H1 (cell line): ENCODE results near the gene SUSD6. TPM values are rescaled to one million over a fixed set of nuclear protein-coding genes. Genes with fewer than 3 reads are reported as not detected.

Experiments used
- CTCF ChIA-PET: fragments of 300-600 bp; sonication (Branson Sonifier 250); formaldehyde crosslinking; loops from one replicate; lab custom pipeline; 2021; ENCODE audit not compliant: partially characterized antibody; lab: Charles Lee
- POLR2A ChIA-PET: fragments of 300-600 bp; sonication (Branson Sonifier 250); formaldehyde crosslinking; loops from one replicate; lab custom pipeline; 2021; ENCODE audit warnings: inconsistent platforms; ENCODE audit not compliant: partially characterized antibody; lab: Charles Lee
- DNase-seq, 2 experiments: peaks; one replicate each; pipeline versions ENCODE4 v3.0.0 to v3.0.0-alpha.2; 2010 to 2022; ENCODE audit warnings: low spot score in 2 of 2, low read depth in 1 of 2, mixed read lengths in 1 of 2
- FAIRE-seq: peaks from 2 replicates; lab custom pipeline; 2011; peaks lifted over from hg19 to GRCh38; lab: Jason Lieb, UNC
- H2AFZ ChIP-seq: 2 replicates; pipeline ENCODE4 v1.8.1; 2012; ENCODE audit warnings: low read length, inconsistent platforms
- H2AK5ac ChIP-seq: 2 replicates; pipeline ENCODE4 v1.6.1; 2013; ENCODE audit warnings: low read depth, low read length
- H2BK120ac ChIP-seq: replicated peaks from 2 replicates; pipeline ENCODE3; 2013; ENCODE audit warnings: low read depth, low read length, inconsistent platforms
- H2BK12ac ChIP-seq: 2 replicates; pipeline ENCODE4 v1.6.1; 2013; ENCODE audit warnings: low read depth, low read length
- H2BK15ac ChIP-seq: 2 replicates; pipeline ENCODE4 v1.6.1; 2013; ENCODE audit warnings: low read length
- H2BK20ac ChIP-seq: 2 replicates; pipeline ENCODE4 v1.6.1; 2013; ENCODE audit warnings: low read length
- H2BK5ac ChIP-seq: 2 replicates; pipeline ENCODE4 v1.6.1; 2013; ENCODE audit warnings: low read depth, low read length
- H3K14ac ChIP-seq: 2 replicates; pipeline ENCODE4 v1.6.1; 2013; ENCODE audit warnings: inconsistent platforms; ENCODE audit not compliant: insufficient read length
- H3K18ac ChIP-seq: 2 replicates; pipeline ENCODE4 v1.6.1; 2013; ENCODE audit warnings: low read length; ENCODE audit errors: extremely low read depth
- H3K23ac ChIP-seq: 2 replicates; pipeline ENCODE4 v1.6.1; 2013; ENCODE audit warnings: inconsistent platforms; ENCODE audit not compliant: insufficient read length
- H3K23me2 ChIP-seq: 2 replicates; pipeline ENCODE4 v1.6.1; 2013; ENCODE audit warnings: low read depth, low read length
- H3K27ac ChIP-seq: 2 replicates; pipeline ENCODE4 v1.6.1; 2011; ENCODE audit warnings: low read depth, low read length, inconsistent platforms
- H3K27me3 ChIP-seq, 4 experiments: replicated peaks in 1 of 4; 1 replicate in 1 of 4; 2 replicates in 3 of 4; pipeline versions ENCODE4 v1.6.1 to v1.8.1; 2011 to 2013; ENCODE audit warnings: low read length in 3 of 4, mild to moderate bottlenecking in 3 of 4, inconsistent platforms in 2 of 4, mixed read lengths in 2 of 4, moderate library complexity in 1 of 4; ENCODE audit not compliant: control insufficient read depth in 3 of 4, insufficient read depth in 3 of 4; ENCODE audit errors: extremely low read depth in 1 of 4
- H3K36me3 ChIP-seq, 4 experiments: 2 replicates each; pipeline versions ENCODE4 v1.6.1 to v1.8.1; 2011 to 2013; ENCODE audit warnings: mild to moderate bottlenecking in 4 of 4, low read length in 3 of 4, moderate library complexity in 2 of 4, control low read depth in 1 of 4, inconsistent platforms in 1 of 4; ENCODE audit not compliant: insufficient read depth in 4 of 4, control insufficient read depth in 2 of 4
- H3K4ac ChIP-seq: replicated peaks from 2 replicates; pipeline ENCODE3; 2013; ENCODE audit warnings: low read length, low read depth, mixed read lengths, inconsistent platforms; ENCODE audit not compliant: insufficient read length
- H3K4me1 ChIP-seq, 4 experiments: replicated peaks in 1 of 4; 1 replicate in 1 of 4; 2 replicates in 3 of 4; pipeline versions ENCODE4 v1.6.1 to v1.8.1; 2011 to 2013; ENCODE audit warnings: low read length in 3 of 4, inconsistent platforms in 2 of 4, mixed read lengths in 1 of 4; ENCODE audit not compliant: insufficient read depth in 4 of 4, control insufficient read depth in 3 of 4
- H3K4me2 ChIP-seq, 2 experiments: 2 replicates each; pipeline versions ENCODE4 v1.6.1 to v1.8.1; 2011 to 2013; ENCODE audit warnings: low read depth in 2 of 2, low read length in 2 of 2, control low read depth in 1 of 2, inconsistent platforms in 1 of 2, mild to moderate bottlenecking in 1 of 2; ENCODE audit not compliant: insufficient read depth in 1 of 2
- H3K4me3 ChIP-seq, 4 experiments: fragments of 200-600, 300-600 bp in 1 of 4; sonication (generic), shearing (Covaris generic), sonication (Bioruptor Twin) in 1 of 4; 2 replicates each; pipeline versions ENCODE4 v1.5.1 to v1.8.1; 2011 to 2016; ENCODE audit warnings: low read length in 4 of 4, low read depth in 3 of 4, control low read depth in 2 of 4, inconsistent platforms in 2 of 4, mild to moderate bottlenecking in 2 of 4, mixed read lengths in 1 of 4, moderate library complexity in 1 of 4; ENCODE audit not compliant: insufficient read depth in 2 of 4; ENCODE audit errors: extremely low read depth in 1 of 4
- H3K56ac ChIP-seq: replicated peaks from 2 replicates; pipeline ENCODE3; 2013; ENCODE audit warnings: low read depth, mild to moderate bottlenecking, mixed read lengths, low read length, inconsistent platforms; ENCODE audit not compliant: insufficient read length
- H3K79me1 ChIP-seq: 2 replicates; pipeline ENCODE4 v1.6.1; 2013; ENCODE audit warnings: low read depth, low read length, control low read depth
- H3K79me2 ChIP-seq, 2 experiments: 2 replicates each; pipeline versions ENCODE4 v1.6.1 to v1.8.1; 2012 to 2013; ENCODE audit warnings: low read length in 2 of 2, mild to moderate bottlenecking in 2 of 2, inconsistent platforms in 1 of 2; ENCODE audit not compliant: insufficient read depth in 2 of 2, control insufficient read depth in 1 of 2
- H3K9ac ChIP-seq, 4 experiments: replicated peaks in 1 of 4; 1 replicate in 1 of 4; 2 replicates in 3 of 4; pipeline versions ENCODE4 v1.6.1 to v1.8.1; 2011 to 2013; ENCODE audit warnings: low read depth in 3 of 4, low read length in 3 of 4, control low read depth in 2 of 4, mild to moderate bottlenecking in 2 of 4, moderate library complexity in 2 of 4, inconsistent platforms in 1 of 4; ENCODE audit errors: extremely low read depth in 1 of 4
- H3K9me3 ChIP-seq, 2 experiments: 2 replicates each; pipeline versions ENCODE4 v1.6.1 to v1.8.1; 2012 to 2013; ENCODE audit warnings: mild to moderate bottlenecking in 2 of 2, moderate library complexity in 2 of 2, control low read depth in 1 of 2, inconsistent platforms in 1 of 2, low read depth in 1 of 2, low read length in 1 of 2, mixed read lengths in 1 of 2; ENCODE audit not compliant: insufficient read depth in 2 of 2
- H4K20me1 ChIP-seq, 2 experiments: replicated peaks in 1 of 2; 2 replicates each; pipeline versions ENCODE3 to v1.8.1; 2011 to 2013; ENCODE audit warnings: inconsistent platforms in 2 of 2, low read length in 2 of 2, mild to moderate bottlenecking in 1 of 2; ENCODE audit not compliant: insufficient read depth in 2 of 2, control insufficient read depth in 1 of 2
- H4K5ac ChIP-seq: 2 replicates; pipeline ENCODE4 v1.6.1; 2013; ENCODE audit warnings: low read length, low read depth, mixed read lengths, inconsistent platforms; ENCODE audit not compliant: insufficient read length
- H4K8ac ChIP-seq: 2 replicates; pipeline ENCODE4 v1.8.0; 2013; ENCODE audit warnings: mild to moderate bottlenecking, moderate library complexity, low read length, inconsistent platforms; ENCODE audit not compliant: insufficient read depth; ENCODE audit errors: extremely low read depth
- H4K91ac ChIP-seq: replicated peaks from 2 replicates; pipeline ENCODE3; 2013; ENCODE audit warnings: low read length, mixed read lengths, inconsistent platforms; ENCODE audit not compliant: insufficient read length
- CEBPB ChIP-seq: IDR thresholded peaks from 2 replicates; pipeline ENCODE4 v1.6.1; 2012; ENCODE audit warnings: low read depth, low read length
- E2F6 ChIP-seq: IDR thresholded peaks from 2 replicates; pipeline ENCODE4 v1.6.1; 2012; ENCODE audit warnings: inconsistent platforms
- EZH2 ChIP-seq: fragments of 200-600 bp; sonication (generic); IDR thresholded peaks from 2 replicates; pipeline ENCODE4 v1.7.1; 2012; ENCODE audit warnings: low read depth, mild to moderate bottlenecking, moderate library complexity, low read length, inconsistent platforms; ENCODE audit not compliant: severe bottlenecking
- GABPA ChIP-seq: IDR thresholded peaks from 2 replicates; pipeline ENCODE4 v1.6.1; 2011; ENCODE audit warnings: mild to moderate bottlenecking, low read length, moderate library complexity, borderline replicate concordance; ENCODE audit not compliant: insufficient read depth
- KDM4A ChIP-seq: IDR thresholded peaks from one replicate; pipeline ENCODE4 v1.7.1; 2012; ENCODE audit warnings: low read depth, mild to moderate bottlenecking, moderate library complexity, low read length, inconsistent platforms; ENCODE audit not compliant: severe bottlenecking
- MAFK ChIP-seq: IDR thresholded peaks from 2 replicates; pipeline ENCODE4 v1.6.1; 2012; ENCODE audit warnings: low read depth, mild to moderate bottlenecking, improper control_type of control experiment, low read length
- POLR2A ChIP-seq, 2 experiments: IDR thresholded peaks; 1 replicate in 1 of 2; 2 replicates in 1 of 2; pipeline ENCODE4 v1.6.1; 2011; ENCODE audit warnings: low read depth in 2 of 2, low read length in 2 of 2, mild to moderate bottlenecking in 2 of 2; ENCODE audit errors: control extremely low read depth in 1 of 2
- RNF2 ChIP-seq: fragments of 200-900, 300-1000 bp; sonication (generic); IDR thresholded peaks from 2 replicates; pipeline ENCODE4 v1.7.1; 2016; ENCODE audit warnings: borderline replicate concordance, low read depth, mild to moderate bottlenecking, antibody characterized with exemption, low read length; ENCODE audit not compliant: poor library complexity, severe bottlenecking; ENCODE audit errors: missing control alignments
- WGBS, 2 experiments: shearing (Covaris generic) in 1 of 2; methylation state at CpG; one replicate each; pipeline versions ENCODE4 v1.1.6 to v1.1.7; 2013 to 2015; ENCODE audit warnings: low lambda C conversion rate in 2 of 2, mixed read lengths in 2 of 2, inconsistent platforms in 1 of 2, low coverage in 1 of 2, missing lambda C conversion rate in 1 of 2; ENCODE audit not compliant: insufficient replicate concordance in 2 of 2, insufficient coverage in 1 of 2, insufficient read length in 1 of 2; ENCODE audit errors: extremely low coverage in 1 of 2, missing lambda C conversion rate in 1 of 2; 5-methylcytosine and 5-hydroxymethylcytosine counted together
- polyA plus RNA-seq, 7 experiments: library from polyadenylated mRNA; depleted of rRNA in 3 of 7; stranded (reverse) in 5 of 7; unstranded in 2 of 7; fragments of >200 nt in 5 of 7; fragments of 200-250 nt in 2 of 7; gene quantifications; 1 replicate in 5 of 7; 2 replicates in 1 of 7; 4 replicates in 1 of 7; pipeline versions ENCODE4 v1.2.1 to v1.2.3, GENCODE V29; 2011 to 2013; ENCODE audit warnings: missing spikeins in 2 of 7, mixed read lengths in 2 of 7
- total RNA-seq: library from RNA; stranded (reverse); fragmentation: NEBNext Ultra II Directional; extraction: Animal tissue kit (Norgen Biotek cat#: 25700); gene quantifications from 2 replicates; pipeline ENCODE4 v1.2.1, GENCODE V29; 2021
- TF ChIP-seq, protein P1 (sequence below): IDR thresholded peaks from 2 replicates; pipeline ENCODE4 v1.6.1; 2012; ENCODE audit warnings: inconsistent platforms

The SUSD6 gene
- total and polyA plus RNA-seq, 2 of the 8 experiments (the other 6 are each of a cell fraction or from before 2014, with no cell fraction given): 3.0 to 3.8 TPM

DNA sequence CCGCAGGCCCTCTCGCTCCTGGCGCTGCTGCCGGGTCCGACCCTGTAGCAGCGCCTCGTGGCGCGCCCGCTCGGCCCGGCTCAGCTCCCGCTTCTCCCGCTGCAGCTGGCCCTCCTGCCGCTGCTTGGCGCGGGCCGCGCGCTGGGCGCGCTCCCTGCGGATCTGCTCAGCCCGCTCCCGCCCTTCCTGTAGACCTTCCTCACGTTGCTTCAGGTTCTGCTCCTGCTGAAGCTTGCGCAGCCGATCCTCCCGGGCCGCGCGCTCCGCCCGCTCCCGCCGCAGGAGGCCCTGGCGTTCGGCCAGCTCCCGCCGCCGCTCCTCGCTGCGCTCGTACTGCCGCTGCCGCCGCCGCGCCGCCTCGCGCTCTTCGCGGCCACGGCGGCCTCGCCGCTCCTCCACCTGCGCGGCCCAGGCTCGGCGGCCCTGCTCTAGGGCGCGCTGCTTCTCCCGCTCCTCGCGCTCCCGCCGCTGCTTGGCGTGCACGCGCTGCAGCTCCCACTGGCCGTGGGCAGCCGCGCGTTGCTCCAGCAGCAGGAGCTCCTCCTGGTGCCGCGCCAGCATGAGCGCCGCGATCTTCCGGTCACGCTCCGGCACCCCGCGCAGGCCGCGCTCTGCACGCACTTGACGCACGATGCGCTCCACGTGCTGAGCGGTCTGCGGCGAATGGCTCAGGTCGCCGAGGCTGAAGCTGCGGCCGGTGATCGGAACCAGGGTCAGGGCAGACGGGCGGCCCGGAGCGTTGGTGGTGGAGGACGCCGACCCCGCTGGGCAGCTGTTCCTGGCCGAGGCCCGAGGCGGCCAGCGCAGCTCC, 39.2 kb upstream of the SUSD6 start:
- Histone ChIP-seq H3K4me2 (peak overlapping the region; percentile 35 to 58), H2AK5ac (no peak overlapping the region), H3K18ac (peak overlapping the region; percentile 71; the same call in 1 of the 2 replicates), H3K4ac (no peak overlapping the region), H4K20me1 (no peaks in the 10 kb centered on the region), H3K9me3 (peaks cover 0 to 23% of the 10 kb centered on the region in 2 experiments; a peak in 2 of 4 replicates), H2BK20ac (no peak overlapping the region), H2BK15ac (no peak overlapping the region), H4K5ac (no peak overlapping the region), H3K36me3 (peaks cover 0 to 26% (median 4%) of the 10 kb centered on the region in 4 experiments; a peak in 3 of 8 replicates), H2BK120ac (no peak overlapping the region), H3K23ac (no peak overlapping the region), H3K79me1 (no peaks in the 10 kb centered on the region), H3K56ac (no peak overlapping the region), H3K27ac (no peak overlapping the region), H2BK5ac (no peak overlapping the region), H3K79me2 (no peaks in the 10 kb centered on the region), H3K23me2 (peaks cover 10% of the 10 kb centered on the region; the same call in 1 of the 2 replicates), H3K9ac (no peak overlapping the region), H3K14ac (no peak overlapping the region), H2BK12ac (peak overlapping the region; percentile 78; the same call in 1 of the 2 replicates), H4K91ac (no peak overlapping the region), H3K4me1 (peaks cover 0 to 9% (median 7%) of the 10 kb centered on the region in 4 experiments; a peak in 4 of 7 replicates), H4K8ac (peak overlapping the region; percentile 31; the same call in 1 of the 2 replicates), H3K27me3 (peaks cover 24 to 48% (median 40%) of the 10 kb centered on the region in 4 experiments), H3K4me3 (peak overlapping the region; percentile 1 to 44 (median 9); a peak in 3 of 8 replicates), H2AFZ (no peak overlapping the region)
- FAIRE-seq (no peak), DNase-seq (peak in 1 of 2 experiments; percentile 69)
- CTCF ChIA-PET: interaction anchor here (0.6 to 6.5 kb wide), 18 partner anchors 9 to 306 kb away, joined by 3 to 96 read pairs (median 4); no protein-coding TSS in a partner anchor
- POLR2A ChIA-PET: interaction anchor here (0.7 to 2.3 kb wide), 11 partner anchors 12 to 195 kb away, joined by 3 to 14 read pairs (median 3); partner anchors contain the start of genes PLEKHD1, SRSF5 and SUSD6
- WGBS, 2 experiments: 84% methylated on average over 45 of the region's 112 CpGs; no CpG with 5 or more reads in 1 of the 2 experiments
- no peak for TF ChIP-seq MAFK
- no peak for TF ChIP-seq CEBPB
- TF ChIP-seq KDM4A: peak; percentile 34
- peak; percentile 68 for TF ChIP-seq E2F6
- TF ChIP-seq, protein P1, sequence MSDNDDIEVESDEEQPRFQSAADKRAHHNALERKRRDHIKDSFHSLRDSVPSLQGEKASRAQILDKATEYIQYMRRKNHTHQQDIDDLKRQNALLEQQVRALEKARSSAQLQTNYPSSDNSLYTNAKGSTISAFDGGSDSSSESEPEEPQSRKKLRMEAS: peak; percentile 83
- TF ChIP-seq RNF2: no peak
- TF ChIP-seq GABPA: 0 out of 2 replicates have a peak, but pooled peaks have one; percentile 16
- no peak for TF ChIP-seq POLR2A (IDR thresholded peaks at IDR 0.05; ENCODE audit: control extremely low read depth in 1 of 2, low read depth in 2 of 2, low read length in 2 of 2)
- peak; percentile 58 for TF ChIP-seq EZH2
